ENCODE measurements around the gene TCAP.

TCAP gene

DNA sequence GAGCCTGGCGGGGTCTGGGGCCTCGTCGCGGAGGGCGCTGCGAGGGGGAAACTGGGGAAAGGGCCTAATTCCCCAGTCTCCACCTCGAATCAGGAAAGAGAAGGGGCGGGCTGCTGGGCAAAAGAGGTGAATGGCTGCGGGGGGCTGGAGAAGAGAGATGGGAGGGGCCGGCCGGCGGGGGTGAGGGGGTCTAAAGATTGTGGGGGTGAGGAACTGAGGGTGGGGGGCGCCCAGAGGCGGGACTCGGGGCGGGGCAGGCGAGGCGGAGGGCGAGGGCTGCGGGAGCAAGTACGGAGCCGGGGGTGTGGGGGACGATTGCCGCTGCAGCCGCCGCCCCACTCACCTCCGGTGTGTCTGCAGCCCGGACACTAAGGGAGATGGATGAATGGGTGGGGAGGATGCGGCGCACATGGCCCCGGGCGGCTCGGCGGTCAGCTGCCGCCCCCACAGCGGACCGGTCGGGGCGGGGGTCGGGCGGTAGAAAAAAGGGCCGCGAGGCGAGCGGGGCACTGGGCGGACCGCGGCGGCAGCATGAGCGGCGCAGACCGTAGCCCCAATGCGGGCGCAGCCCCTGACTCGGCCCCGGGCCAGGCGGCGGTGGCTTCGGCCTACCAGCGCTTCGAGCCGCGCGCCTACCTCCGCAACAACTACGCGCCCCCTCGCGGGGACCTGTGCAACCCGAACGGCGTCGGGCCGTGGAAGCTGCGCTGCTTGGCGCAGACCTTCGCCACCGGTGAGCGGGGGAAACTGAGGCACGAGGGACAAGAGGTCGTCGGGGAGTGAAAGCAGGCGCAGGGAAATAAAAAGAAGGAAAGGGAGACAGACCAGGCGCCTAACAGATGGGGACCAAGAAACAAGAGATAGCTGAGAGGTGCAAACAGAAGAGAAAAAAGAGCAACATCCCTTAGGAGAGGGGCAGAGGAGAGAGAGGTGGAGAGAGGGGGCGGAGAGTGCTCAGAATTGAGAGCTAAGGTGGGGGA lies 3.1 kb downstream of the TCAP start, which contains the start of gene PNMT:
Gene PNMT (plus strand): TSS at position 509 of the 980 bp plus-strand sequence. CDS start 23 bp downstream, at position 532.
- peak; percentile 88 for DNase-seq

DNA sequence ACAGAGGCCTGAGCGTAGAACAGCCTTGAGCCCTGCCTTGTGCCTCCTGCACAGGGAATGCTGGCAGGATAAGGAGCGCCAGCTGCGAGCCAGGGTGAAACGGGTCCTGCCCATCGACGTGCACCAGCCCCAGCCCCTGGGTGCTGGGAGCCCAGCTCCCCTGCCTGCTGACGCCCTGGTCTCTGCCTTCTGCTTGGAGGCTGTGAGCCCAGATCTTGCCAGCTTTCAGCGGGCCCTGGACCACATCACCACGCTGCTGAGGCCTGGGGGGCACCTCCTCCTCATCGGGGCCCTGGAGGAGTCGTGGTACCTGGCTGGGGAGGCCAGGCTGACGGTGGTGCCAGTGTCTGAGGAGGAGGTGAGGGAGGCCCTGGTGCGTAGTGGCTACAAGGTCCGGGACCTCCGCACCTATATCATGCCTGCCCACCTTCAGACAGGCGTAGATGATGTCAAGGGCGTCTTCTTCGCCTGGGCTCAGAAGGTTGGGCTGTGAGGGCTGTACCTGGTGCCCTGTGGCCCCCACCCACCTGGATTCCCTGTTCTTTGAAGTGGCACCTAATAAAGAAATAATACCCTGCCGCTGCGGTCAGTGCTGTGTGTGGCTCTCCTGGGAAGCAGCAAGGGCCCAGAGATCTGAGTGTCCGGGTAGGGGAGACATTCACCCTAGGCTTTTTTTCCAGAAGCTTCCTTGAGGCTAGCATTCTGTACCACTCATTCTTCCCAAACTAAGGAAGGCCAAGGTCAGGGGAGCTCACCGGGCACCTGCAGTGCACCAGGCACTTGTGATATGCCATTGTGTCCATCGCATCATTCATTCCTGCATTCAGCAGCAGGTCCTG lies 5.0 kb downstream of the TCAP start:
- no peak for DNase-seq

DNA sequence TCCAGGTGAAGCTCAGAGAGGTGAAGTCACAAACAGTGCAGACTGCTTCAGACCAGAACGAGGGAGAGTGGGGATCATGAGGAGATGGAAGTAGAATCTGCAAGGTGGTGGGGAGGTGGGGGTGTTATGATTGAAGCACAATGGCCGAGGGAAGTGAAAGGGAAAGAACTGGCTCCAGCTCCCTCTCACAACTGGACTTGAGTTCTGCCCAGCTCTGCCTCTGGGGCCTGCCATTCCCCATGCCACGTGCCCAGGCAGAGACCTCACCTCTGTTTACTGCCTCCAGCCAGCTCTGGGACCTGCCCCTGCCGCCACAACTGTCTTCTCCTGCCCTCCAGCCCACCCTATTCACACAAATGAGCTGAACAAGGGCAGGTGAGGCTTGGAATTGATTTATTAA lies 5.6 kb downstream of the TCAP start:
- DNase-seq: no peak

DNA sequence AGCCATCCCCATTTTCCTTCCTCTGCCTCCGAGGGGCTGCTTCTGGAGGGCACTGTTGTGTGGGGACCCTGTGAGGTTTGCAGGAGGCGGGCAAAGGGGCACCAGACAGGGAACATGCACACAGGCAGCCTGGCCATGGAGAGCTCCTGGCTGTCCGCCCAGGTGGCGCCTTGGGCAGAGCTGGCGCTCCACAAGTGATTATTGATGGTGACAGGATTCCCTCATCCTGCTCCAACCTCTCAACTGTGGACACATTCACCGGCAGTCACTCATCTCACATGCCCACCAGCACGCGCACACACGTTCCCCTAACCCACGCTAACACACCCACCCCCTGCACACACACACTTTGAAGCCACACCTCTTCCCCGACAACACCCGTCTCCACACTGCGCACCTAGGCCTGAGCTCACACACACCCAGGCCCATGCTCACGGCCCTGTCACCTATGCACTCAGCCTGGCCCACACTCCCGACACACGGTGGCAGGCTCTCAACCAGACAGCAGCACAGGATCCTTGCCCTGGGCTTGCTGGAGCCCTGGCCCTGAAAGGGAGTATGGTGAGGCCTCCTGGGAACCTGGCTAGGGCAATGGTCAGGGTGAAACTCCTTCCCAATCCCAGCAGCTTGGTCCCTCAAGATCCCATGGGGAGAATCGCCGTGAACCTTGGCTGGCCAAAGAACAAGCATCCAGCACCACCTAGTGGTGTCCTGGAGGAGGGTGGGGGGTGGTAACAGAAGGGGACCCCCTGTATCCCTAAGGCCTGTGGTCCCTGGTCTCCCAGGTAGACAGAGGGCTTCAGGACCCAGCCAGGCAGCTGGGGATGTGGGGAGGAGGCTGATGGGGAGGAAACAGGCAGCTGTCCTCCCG lies 6.7 kb downstream of the TCAP start:
- DNase-seq: peak; percentile 73

DNA sequence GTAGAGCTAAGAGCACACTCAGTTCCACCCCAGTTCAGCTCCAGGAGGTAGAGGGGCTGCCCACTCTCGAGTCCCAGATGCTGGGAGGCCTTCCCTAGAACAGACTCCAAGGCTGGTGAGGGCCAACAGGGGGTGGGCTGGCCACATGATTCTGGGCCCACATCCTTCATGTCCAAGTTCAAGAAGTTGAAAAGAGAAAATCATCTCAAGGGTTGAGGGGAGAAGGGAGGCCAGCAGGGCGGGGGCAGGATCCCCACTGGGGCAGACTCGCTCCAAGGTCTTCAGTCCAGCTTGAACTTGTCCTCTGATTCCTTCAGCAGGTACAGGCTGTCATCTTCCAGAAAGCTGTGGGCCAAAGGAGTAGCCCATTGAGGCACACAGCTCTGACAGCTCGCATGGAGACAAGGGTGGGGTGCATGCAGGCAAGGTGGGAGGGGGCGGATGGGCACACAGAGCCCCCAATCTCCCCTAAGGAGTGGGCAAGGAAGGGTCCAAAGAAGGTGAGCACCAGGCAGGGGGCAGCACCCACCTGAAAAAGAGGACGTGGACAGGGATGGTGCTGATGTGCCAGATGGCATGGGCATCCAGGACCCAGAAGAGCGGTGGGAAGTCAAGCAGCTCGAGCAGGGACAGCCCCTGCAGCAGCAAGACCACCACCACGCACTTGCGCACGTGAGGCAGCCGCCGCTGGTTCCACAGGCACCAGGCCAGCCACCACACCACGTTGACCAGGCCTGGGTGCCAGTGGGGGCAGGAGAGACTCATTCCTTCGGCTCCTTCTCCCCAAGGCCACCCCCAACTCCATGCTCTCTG lies 7.6 kb downstream of the TCAP start:
- DNase-seq: no peak

DNA sequence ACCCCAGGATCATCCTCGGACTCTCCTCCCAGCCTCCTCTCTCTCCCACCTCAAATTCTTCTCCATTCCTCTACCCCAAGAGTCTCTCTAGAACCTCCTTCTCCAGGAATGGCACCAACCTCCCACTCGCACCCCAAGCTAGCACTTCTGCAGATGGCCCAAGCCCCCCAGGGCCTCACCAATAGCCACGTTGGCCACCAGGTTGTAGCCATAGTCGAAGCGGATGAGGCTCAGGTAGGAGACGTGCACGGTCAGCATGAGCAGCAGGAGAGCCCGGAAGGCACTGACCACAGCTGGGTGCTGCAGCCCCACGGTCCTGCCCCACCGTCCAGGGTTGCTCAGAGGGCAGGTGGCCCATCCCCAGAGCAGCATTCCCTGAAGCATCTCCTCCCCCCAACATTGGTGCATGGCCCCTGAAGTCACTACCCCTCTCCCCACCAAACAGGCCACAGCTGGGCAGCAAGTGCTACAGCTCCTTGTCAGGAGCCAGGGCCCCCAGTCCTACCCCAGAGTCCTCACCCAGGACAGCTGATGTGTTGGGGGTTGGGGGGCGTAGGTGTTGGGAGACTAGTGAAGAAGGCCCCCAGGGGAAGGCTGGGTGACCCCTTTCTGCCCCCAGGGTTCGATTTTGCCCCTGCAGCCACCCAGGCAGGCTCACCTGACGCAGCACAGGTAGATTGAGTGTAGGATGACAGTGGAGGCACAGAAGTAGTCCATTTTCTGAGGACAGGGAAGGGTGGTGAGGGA lies 8.4 kb downstream of the TCAP start:
- DNase-seq: no peak

DNA sequence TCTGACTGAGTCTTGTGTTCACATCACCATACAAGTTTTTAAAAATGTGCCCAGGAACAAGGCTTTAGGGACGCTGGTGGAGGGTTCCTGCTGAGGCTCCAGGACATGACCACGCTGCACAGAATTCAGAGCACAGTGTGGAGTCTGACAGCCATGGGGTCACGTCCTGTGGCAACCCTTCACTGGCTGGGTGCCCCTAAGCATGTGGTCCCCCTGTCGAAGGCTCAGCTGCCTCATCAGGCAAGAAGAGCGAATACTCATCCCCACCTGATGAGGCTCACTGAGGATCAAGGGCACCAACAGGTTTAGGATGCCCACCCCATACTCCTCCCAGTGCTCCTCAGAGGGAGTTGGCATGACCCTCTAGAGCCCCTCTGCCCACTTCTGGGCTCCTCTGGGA lies 9.0 kb downstream of the TCAP start:
- DNase-seq: no peak

DNA sequence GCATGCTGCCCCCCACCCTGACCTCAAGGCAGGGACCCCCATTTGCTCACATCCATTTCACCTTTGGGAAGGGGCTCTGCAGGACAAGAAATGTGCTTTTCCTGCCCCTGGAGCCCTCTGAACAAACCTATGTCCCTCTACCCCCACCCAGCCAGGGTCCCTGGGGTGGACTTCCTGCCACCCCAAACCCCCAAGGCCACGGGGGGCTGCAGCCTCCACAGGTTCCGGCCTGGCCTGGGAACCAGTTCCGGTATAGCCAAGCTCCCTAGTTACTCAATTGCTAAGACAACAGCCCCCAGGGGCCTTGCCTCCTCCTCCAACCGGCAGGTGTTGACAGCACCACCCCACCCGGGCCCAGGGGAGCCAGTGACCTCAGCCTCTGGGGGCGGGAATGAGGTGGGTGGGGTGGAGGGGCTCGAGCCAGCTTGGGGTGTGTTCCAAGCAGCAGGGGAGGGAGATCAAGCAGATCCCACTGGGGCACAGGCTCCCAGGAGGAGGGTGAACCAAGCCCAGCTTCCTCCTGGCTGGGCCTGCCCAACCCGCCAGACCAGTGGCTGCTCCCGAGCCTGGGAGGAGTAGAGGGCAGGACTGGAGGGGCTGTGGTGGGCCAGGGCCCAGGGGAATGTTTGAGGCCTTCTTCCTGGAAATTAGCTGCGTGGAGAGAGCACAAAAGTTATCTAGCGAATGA lies 9.7 kb downstream of the TCAP start:
- DNase-seq: peak; percentile 72

DNA sequence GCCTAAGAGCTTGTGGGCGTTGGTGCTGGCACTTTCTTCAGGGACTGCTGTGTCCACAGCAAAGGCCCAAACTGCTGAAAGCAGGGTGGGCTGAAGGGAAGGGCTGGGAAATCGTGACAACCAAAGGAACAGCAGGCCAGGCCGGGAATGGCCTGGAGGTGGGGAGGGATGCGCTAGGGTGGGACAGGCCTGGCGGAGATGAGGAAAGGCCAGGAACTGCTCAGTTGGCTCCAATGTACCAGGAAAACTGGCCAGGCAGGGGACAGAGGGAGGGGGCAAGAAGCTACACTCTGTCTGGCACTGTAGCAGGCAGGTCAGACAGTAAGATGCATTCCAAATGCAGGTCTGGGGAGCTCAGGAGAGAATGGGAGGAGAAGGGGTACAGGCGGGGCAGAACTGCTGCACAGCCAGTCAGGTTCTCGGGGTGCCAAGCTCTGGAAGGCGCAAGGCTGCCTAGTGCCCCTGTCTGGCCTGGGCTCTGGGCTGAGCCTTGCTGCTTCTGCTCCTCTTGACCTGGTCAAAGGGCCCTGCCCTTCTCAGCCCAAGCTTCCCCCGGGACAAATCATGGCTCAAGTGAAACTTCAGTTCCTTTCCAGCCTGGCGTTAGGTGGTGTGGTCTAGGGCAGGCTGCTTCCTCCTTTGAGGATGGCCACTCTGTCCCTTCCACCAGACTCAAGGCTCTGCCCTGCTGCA lies 10.4 kb downstream of the TCAP start:
- DNase-seq: no peak

DNA sequence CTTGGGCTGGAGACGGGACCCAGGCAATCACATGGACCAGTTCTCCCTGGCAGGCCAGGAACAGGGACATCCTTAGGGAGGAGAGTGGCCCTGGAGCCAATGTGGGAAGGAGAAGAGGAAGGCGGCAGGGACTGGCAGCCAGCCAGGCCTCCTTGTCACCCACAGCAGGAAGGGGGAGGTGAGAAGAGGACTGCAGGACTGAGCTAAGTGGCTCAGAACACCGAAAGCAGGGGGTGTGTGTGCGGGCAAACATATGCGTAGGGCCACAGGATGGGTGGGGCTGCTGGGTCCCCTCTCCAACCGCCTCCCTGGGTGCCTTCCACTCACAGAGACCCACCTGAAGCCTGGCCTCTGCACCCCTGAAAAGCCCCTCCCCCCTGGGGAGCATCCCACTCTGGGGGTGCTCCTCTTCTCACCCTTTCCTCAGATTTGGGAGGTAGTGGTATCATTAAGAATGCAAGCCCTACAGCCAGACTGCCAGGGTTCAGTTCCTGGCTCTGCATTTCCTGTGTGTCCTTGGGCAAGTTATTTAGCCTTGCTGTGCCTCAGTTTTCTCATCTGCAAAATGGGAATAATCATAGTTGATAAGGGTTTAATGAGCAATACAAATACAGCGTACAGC lies 11.2 kb downstream of the TCAP start:
- peak; percentile 91 for DNase-seq

DNA sequence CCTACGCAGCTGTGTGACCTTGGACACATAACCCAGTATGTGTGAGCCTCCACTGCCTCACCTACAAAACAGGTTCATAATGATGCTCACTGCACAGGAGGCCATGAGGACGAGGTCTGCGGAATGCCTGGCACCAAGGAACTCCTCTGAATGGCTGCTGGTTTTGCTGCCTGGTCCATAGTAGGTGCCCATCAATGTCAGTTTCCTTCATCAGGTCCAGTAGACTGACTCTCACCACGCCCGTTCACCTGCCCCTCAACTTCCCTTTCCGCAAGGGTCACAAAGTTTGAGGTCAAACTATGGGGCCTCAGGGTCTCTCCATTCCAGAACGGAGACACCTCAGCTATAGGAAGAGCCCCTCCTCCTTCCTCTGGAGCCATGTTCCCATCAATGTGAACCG lies 11.9 kb downstream of the TCAP start:
- no peak for DNase-seq

DNA sequence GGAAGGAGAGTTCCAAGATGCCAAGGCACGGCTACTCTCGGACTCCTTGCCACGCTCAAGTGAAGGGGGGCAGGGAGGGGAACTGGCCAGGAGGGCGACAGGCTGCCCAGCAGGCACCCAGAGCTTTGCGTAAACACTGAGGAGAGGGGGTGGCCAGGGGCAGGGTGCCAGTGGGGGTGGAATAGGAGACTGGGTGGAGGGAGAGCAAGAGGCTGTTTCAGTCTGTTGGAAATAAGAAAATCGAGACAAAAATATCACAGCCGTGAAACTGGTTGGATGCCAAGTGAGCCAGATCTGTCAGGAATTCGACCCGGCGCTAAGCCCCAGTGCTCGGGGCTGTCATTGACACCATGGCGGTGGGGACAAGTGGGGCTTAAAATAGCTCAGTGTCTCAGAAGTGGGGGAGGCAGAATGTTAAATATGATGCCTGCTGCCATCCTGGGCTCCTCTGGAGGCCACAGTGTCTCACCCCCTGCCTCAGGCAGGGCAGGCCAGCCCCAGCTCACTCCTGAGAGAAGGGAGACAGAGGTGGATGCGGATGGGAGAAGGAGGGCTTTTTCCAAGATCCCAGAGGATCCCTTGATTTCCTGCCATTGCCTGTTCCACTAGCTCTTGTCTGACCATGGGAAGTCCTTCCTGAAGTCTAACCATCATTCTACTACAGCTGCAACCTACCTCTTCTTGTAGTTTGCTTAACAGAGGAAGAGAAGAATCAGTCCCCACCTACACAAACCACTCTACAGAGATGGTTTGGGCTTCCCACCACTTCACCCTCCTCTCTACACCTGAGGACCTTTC lies 12.6 kb downstream of the TCAP start:
- DNase-seq: no peak

DNA sequence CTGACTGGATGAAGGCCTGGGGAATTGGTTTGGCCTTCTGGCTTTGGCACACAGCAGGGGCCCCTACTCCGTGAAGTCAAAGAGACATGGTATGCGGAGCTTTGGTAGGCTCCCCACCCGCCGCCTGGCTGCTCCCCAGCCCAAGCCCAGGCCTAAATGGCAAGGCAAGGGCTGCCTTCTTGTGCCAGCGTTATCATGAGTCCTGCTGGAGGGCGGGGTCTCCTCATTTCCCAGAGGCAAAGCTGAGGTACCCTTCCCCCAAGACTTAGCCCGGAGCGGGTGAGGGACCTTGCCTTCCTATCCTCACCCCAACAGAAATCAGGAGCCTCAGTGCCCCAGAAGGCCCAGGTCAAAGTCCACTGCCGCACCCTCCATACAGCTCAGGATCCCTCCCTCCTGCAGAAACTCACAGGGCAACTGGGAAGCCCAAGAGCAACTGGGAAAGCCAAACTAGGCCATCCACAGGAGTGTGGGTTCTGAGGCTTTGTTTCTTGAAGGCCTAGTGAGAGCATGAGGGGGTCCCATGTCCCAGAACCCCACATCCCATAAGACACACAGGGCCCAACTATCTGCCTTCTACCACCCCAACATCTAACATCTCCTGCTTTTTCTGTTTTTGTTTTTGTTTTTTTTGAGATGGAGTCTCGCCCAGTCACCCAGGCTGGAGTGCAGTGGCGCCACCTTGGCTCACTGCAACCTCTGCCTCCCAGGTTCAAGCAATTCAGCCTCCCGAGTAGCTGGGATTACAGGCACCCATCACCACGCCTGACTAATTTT lies 13.4 kb downstream of the TCAP start:
- peak; percentile 57 for DNase-seq

DNA sequence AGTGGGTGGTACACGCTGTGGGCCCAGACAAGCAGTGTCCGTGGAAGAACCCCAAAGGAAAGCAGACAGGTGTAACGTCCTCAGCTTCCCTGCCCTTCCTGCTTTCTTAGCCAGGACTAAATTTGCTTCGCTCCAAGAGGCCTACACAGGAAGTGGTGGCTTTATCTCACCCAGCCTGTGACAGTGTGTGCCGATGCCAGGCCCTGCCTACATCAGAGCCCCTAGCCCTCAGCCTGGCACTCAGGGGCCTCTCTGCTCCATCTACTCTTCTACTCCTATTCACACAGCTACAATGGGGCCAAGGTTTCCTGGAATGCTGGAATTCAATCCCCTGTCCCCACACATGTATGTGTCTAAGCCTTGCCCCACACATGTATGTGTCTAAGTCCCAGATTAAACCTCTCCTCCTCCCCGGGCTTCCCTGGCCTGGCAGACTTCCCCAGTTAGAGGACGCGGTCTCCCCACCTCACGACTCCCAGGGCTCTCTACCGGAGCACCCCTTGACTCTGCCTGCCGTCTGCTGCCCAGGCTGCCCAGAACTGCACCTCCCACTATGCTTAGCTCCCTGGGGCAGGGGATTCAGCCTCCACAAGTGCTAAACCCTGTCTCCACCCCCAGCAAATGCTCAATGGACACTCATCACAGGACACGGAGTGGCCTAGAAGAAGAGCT lies 14.5 kb downstream of the TCAP start:
- DNase-seq: peak; percentile 92

DNA sequence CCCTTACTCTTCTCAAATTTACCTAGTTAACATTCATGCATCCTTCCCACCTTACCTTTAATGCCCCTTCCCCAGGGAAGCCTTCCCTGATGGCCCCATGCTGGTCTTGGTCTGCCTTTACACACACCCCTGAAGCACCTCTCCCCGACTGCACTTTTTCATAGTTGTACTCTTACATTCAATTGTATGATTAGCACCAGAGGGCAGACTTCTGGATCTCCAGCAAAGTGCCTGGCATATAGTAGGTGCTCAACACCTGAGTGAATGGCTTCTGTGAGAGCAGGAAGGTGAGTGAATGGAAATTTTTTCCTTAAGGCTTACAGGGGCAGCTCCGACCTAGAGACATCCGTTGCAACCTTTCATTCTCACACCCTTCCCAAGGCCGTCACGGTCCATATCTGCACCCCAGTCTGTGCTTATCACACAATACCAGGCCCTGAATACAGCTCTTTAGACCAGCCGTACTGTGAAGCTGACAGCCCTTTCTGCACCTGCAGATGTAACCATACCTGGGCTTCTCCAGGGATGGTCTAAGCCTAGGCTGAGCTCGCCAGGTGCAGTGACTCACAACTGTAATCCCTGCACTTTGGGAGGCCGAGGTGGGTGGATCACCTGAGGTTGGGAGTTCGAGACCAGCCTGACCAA lies 18.3 kb downstream of the TCAP start:
- peak; percentile 92 for DNase-seq

Measured in hematopoietic multipotent progenitor cell treated with erythropoietin and hydrocortisone succinate and interleukin-3 and kit ligand, for 6 days (in vitro differentiated cells).